HG03378 (cell line): ENCODE results near the gene MATN1.

Experiments
- ATAC-seq: cut with Tn5 transposase; IDR thresholded peaks from one replicate; pipeline ENCODE4 v1.9.1; 2021; ENCODE audit warnings: mild to moderate bottlenecking, moderate library complexity; ENCODE audit not compliant: unreplicated experiment

MATN1 gene

GRCh38 chr1:30665216-30666010 is 58.0 kb downstream of the MATN1 start:
- ATAC-seq, result no peak

- no peak for ATAC-seq
Observed at GRCh38 chr1:30664103-30664755, 59.2 kb downstream of the MATN1 start.

DNA sequence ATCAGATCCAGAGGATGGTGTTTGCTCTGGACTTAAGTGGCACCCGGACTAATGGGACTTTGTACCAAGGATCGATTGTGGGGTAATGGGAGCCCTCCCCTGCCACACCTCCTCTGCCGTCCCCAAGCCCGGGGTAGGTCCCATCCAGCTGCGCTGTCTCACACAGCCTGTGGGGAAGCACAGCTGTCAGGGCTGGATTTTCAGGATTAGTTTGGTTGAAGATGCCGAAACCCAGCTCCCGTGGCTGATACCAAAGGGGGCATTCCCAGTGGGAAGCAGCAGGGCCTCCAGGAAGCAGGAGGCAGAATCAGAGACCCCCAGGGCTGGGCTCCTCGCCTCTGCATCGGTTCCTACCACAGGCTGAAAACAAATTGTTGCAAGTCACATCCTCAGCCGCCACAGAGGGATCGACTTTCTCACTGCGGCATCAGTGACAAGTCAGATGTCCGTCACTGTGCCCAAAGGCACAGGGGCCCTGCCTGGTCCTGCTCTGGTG is 59.7 kb downstream of the MATN1 start:
- no peak for ATAC-seq

DNA sequence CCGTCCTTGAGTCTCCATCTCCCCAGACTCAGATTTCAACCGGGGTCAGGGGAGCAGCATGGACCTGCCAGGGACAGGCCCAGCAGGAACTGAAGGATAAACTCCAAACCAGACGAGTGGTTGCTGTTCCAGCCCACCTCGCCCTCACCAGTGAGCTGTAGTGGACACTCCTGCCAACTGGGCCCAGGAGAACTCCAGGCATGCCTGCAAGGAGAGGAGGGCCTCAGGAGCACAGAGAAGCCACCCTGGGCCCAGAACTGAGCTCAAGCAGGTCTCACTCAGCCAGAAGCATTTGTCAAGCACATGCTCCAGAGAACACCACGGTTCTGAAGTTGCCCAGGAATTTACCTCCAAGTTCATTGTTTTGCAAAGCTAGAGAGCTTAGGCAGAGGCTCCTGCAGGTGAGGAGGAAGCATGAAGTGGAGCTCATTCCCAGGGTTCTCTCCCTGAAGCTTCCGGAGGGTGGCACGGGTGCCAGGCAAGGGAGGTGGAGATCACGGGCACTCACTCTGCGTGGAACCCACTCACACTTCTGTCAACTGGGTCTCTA is 61.0 kb downstream of the MATN1 start:
- no peak for ATAC-seq

- ATAC-seq, result no peak
Observed at GRCh38 chr1:30661311-30661710, 62.1 kb downstream of the MATN1 start.
